ENCODE measurements around the gene CLDN1. TPM values are rescaled to one million over a fixed set of nuclear protein-coding genes. Genes with fewer than 3 reads are reported as not detected.

CLDN1 gene
- total and polyA plus RNA-seq, 12 donors, result 15.6 to 155 (median 61.1) TPM

- intact Hi-C loops (cut with DNase I), result loop anchor here (2.0 to 10.0 kb wide), 4 partner anchors 62 to 102 kb away; partner anchors contain the start of gene CLDN16 (in 1 of the 2)
- no peaks in the 10 kb centered on the region for H3K36me3 ChIP-seq (replicated peaks in 1 of 2)
- H3K27ac ChIP-seq, result peak overlapping the region; percentile 37 to 93 (median 74)
- 16 to 32% (median 20%) methylated on average over 8 of the region's 8 CpGs for WGBS, 4 donors
- H3K9me3 ChIP-seq (replicated peaks in 1 of 3), result no peaks in the 10 kb centered on the region
- DNase-seq, result peak in 4 of 7 donors; percentile 49 to 59 (median 54)
- no peaks in the 10 kb centered on the region for H3K27me3 ChIP-seq
- peaks cover 27 to 37% of the 10 kb centered on the region in 2 donors for H3K4me1 ChIP-seq (replicated peaks in 1 of 2)
- H3K4me3 ChIP-seq, result peak overlapping the region in 2 of 4 donors; percentile 90 to 96
- no peak for TF ChIP-seq CTCF (IDR thresholded peaks at IDR 0.05)
- TF ChIP-seq POLR2A (IDR thresholded peaks at IDR 0.05), result peak in 1 of 2 donors; percentile 36
Measured at GRCh38 chr3:190323246-190323626, 990 bp upstream of the CLDN1 start.

- Histone ChIP-seq H3K9me3 (replicated peaks in 1 of 3) (no peaks in the 10 kb centered on the region), H3K4me1 (replicated peaks in 1 of 2) (peaks cover 26 to 37% of the 10 kb centered on the region in 2 donors), H3K36me3 (replicated peaks in 1 of 2) (no peaks in the 10 kb centered on the region), H3K27me3 (no peaks in the 10 kb centered on the region), H3K4me3 (peak overlapping the region in 2 of 4 donors; percentile 90 to 96), H3K27ac (peak overlapping the region; percentile 37 to 93 (median 74))
- peak; percentile 77 to 86 (median 81) for DNase-seq
- TF ChIP-seq CTCF (IDR thresholded peaks at IDR 0.05), result peak in 2 of 6 experiments; percentile 22 to 42
- no peak for TF ChIP-seq POLR2A (IDR thresholded peaks at IDR 0.05)
- 2 to 6% (median 3%) methylated on average over 12 of the region's 12 CpGs for WGBS, 4 donors
- intact Hi-C loops (cut with DNase I), result loop anchor here (2.0 to 10.0 kb wide), 4 partner anchors 62 to 102 kb away; partner anchors contain the start of gene CLDN16 (in 1 of the 2)
Measured at GRCh38 chr3:190322604-190323245, 479 bp upstream of the CLDN1 start.

- H3K4me3 ChIP-seq, result peak overlapping the region in 2 of 4 donors; percentile 90 to 96
- peak overlapping the region in 3 of 5 donors; percentile 74 to 93 (median 80) for H3K27ac ChIP-seq
- no peak for DNase-seq
- H3K36me3 ChIP-seq (replicated peaks in 1 of 2), result no peaks in the 10 kb centered on the region
- H3K27me3 ChIP-seq, result no peaks in the 10 kb centered on the region
- H3K9me3 ChIP-seq (replicated peaks in 1 of 3), result no peaks in the 10 kb centered on the region
- peaks cover 8 to 29% of the 10 kb centered on the region in 2 donors for H3K4me1 ChIP-seq (replicated peaks in 1 of 2)
- 42 to 53% (median 51%) methylated on average over 7 of the region's 7 CpGs for WGBS, 4 donors
- no peak for TF ChIP-seq CTCF (IDR thresholded peaks at IDR 0.05)
- no peak for TF ChIP-seq POLR2A (IDR thresholded peaks at IDR 0.05)
- intact Hi-C loops (cut with DNase I), result loop anchor here (5.0 to 10.0 kb wide), 3 partner anchors 64 to 104 kb away; partner anchors contain the start of gene CLDN16 (in 1 of the 2)
Measured at GRCh38 chr3:190320594-190321362, 1.5 kb downstream of the CLDN1 start.

GRCh38 chr3:190319660-190320059 is 2.6 kb downstream of the CLDN1 start:
- TF ChIP-seq CTCF (IDR thresholded peaks at IDR 0.05), result no peak
- no peak for TF ChIP-seq POLR2A (IDR thresholded peaks at IDR 0.05)

More at GRCh38 chr3:190319660-190320059, 2.6 kb downstream of the CLDN1 start:
- intact Hi-C loops (cut with DNase I), result loop anchor here (5.0 to 10.0 kb wide), 3 partner anchors 65 to 105 kb away; partner anchors contain the start of gene CLDN16 (in 1 of the 2)
- Histone ChIP-seq H3K4me3 (peak overlapping the region in 2 of 4 donors; percentile 90 to 96), H3K9me3 (replicated peaks in 1 of 3) (no peaks in the 10 kb centered on the region), H3K36me3 (replicated peaks in 1 of 2) (no peaks in the 10 kb centered on the region), H3K27ac (peak overlapping the region in 1 of 5 donors; percentile 21), H3K27me3 (no peaks in the 10 kb centered on the region), H3K4me1 (replicated peaks in 1 of 2) (peaks cover 8 to 22% of the 10 kb centered on the region in 2 donors)
- WGBS, 4 donors, result 45 to 61% (median 51%) methylated on average over 4 of the region's 4 CpGs
- no peak for DNase-seq
